Fibroblast of skin of scalp (primary cell): ENCODE data around the gene TSC2.
A peak's percentile ranks its signal among the peaks of the same experiment; 100 is the strongest.
"Not testable (repeated sequence)": the region's sequence is repeated elsewhere in the genome, so short reads cannot be mapped to it uniquely, and the experiment has no call there.

ENCODE experiments used
- DNase-seq: peaks from one replicate; pipeline ENCODE4 v3.0.0-alpha.2; 2013

The TSC2 gene

GRCh38 chr16:2086812-2087747, 39.3 kb downstream of the TSC2 start:
- DNase-seq: no peak

DNA sequence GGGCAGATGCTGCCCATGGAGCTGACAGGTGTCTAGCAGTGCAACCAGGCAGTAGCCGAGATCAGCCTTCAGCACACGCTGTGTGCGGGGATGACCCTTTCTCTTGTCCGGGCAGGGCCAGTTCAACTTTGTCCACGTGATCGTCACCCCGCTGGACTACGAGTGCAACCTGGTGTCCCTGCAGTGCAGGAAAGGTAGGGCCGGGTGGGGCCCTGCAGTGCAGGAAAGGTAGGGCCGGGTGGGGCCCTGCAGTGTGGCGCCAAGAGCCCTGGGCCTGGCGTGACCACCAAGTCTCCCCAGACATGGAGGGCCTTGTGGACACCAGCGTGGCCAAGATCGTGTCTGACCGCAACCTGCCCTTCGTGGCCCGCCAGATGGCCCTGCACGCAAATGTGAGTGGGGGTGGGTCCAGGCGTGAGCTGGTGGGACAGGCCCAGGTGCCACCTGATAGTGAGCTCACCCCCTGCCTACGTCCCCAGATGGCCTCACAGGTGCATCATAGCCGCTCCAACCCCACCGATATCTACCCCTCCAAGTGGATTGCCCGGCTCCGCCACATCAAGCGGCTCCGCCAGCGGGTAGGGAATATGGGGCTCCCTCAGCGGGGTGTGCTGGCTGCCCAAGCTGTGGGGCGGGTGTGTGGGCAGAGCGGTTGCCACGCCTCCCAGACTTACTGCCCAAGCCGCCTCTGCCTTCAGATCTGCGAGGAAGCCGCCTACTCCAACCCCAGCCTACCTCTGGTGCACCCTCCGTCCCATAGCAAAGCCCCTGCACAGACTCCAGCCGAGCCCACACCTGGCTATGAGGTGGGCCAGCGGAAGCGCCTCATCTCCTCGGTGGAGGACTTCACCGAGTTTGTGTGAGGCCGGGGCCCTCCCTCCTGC, 40.2 kb downstream of the TSC2 start:
- DNase-seq: no peak

DNA sequence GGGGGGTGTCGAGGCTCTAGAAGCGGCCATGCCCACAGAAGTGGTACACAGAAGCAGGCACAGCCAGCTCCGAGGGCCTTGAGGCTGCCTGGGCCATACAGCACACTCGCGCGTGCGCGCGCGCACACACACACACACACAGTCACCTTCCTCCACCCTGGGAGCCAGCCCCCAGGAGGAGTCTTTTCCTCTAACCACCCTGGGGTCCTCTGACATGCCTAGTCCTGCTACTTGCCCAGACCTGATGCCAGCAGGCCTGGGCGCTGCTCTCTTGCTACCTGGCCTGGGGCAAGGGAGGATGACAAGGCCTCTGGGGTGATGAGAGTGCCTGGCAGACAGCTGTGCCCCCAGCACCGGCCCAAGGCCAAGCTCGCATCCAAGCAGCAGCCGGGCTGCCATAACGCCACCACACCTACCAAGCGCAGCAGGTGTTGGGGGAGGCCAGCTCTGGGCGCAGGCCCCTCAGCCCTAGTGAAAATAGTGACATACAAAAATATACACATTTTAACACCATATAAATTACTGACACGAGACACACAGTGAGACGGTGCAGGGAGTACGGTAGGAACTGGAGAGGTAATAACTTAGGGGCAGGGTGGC, 41.1 kb downstream of the TSC2 start:
- DNase-seq: no peak

DNA sequence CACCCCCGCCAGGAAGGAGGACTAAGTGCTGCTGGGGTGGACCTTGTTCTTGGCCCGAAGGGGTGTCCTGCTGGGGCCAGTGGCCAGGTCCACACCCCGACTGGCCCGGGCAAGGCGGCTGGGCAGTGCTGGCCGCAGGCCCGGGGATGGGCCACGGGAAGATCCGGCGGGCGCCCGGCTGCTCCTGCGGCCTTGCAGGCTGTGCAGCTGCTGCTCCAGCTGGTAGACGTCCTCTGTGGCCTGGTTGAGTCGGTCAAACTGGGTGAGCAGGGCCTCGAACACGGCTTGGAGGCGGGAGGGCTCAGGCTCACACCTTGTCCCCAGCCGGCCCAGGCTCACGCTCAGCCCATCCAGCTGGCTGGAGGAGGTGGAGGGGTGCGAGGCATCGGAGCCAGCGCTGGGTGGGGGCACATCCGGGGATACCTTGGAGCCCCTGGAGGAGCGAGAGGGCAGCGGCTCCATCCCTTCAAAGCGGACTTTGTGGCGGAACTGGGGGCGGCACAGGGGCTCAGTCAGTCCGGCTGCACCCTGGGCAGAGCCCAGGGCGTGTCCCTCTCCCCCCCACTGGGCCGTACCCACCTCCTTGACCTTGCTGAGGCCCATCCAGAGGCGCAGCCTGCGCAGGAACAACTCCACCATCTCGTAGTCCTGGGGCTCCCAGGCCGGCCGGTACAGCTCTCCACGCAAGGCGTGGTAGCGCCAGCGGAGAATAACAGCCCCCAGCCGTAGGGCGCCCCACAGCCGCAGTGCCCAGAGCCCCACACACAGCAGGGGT, 42.1 kb downstream of the TSC2 start:
- DNase-seq: no peak

GRCh38 chr16:2090481-2090776, 42.6 kb downstream of the TSC2 start:
- DNase-seq: no peak

- DNase-seq: peak; percentile 79
Measured at GRCh38 chr16:2090777-2091546, 43.2 kb downstream of the TSC2 start.

- no peak for DNase-seq
Measured at GRCh38 chr16:2091547-2092255, 43.9 kb downstream of the TSC2 start.

GRCh38 chr16:2092256-2092620, 44.5 kb downstream of the TSC2 start:
- DNase-seq: no peak

DNA sequence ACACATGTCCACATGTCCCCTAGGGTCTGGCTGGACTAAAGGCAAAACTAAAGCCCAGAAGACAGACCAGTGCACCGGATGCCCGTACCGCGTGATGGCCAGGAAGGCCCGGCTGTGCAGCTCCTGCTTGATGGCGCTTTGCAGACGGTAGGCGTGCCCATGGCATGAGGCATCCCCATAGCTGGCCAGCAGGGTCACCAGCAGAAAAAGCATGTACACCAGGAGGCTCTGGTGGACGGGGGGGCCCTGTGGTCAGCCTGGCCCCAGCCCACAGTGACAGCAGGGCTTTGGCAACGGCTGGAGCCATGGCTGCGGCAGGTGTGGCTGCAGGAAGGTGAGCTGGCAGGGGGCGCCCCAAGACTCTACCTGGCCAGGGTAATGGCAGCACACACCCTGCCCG, 45.1 kb downstream of the TSC2 start:
- no peak for DNase-seq

DNA sequence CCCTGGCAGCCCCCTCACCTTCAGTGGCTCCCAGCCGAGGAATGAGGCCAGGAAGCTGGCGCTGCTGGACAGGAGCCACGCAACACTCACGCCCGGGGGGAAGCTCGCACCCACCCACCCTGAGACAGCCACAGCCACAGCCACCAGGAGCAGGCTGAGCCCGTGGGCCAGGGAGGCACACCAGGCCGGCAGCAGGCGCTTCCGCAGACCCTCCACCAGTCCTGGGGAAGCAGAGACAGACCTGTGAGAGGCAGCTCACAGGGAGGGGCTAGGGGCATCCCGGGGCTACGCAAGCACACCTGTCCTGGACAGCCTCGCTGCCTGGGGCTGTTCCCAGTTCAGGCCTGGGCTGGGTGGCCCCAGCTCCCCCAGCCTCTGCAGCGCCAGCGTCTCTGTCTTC, 46.0 kb downstream of the TSC2 start:
- no peak for DNase-seq

GRCh38 chr16:2095315-2095853, 47.6 kb downstream of the TSC2 start:
- DNase-seq: no peak

GRCh38 chr16:2095918-2096582, 48.3 kb downstream of the TSC2 start:
- DNase-seq: no peak

GRCh38 chr16:2096853-2097595, 49.2 kb downstream of the TSC2 start:
- DNase-seq: no peak

DNA sequence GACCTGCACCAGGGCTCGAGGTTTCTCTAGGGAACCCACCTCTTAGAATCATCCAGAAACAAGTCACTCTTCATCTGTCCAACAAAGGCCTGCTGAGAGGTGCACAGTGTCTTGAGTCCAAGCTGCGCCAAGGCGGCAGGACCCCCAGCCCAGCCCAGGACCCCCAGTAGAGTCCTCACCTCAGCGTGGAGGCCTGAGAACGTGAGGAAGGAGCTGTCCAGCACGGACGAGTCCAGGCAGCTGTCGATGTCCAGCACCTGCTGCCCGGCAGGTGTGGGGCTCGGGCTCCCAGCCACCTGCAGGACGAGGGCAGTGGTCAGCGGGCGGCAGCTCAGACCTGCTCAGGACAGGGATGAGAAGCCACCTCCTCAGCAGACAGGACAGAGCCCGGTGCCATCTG, 49.9 kb downstream of the TSC2 start:
- not testable (repeated sequence) for DNase-seq

DNA sequence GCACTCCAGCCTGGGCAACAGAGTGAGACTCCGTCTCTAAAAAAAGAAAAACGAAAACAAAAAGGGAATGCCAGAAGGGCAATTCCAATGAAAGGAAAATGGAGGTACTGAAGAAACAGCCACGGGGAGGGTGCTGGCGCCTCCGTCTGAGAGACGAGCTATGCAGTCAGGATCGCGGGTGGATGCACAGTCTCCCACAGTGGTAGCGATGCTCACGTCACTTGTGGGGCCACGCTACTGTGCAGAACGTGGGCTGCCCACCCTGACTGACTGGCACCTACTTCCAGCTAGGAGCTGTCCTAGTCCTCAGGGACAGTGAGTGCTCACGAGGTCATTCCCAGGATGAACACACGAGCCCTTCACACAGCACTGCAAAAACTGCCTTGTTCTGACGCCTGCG, 53.8 kb downstream of the TSC2 start:
- DNase-seq: not testable (repeated sequence)

DNA sequence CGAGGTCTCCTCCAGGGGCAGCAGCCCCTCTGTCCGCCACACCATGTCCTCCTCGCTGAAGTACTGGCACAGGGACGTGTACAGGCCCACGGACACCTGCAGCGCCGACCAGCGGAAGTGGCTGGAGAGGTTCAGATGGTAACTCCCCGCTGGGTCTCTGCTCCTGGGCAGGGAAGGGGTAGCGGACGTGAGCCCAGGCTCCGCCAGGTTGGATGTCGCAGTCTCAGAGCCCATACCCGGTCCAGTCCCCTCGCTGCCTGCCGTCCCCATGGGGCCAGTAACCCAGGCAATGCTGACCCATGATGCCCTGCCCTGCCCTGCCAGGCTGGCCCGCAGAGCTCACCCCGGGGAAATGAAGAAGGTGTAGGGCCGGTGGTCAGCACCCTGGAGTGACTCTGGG, 54.7 kb downstream of the TSC2 start:
- no peak for DNase-seq

DNA sequence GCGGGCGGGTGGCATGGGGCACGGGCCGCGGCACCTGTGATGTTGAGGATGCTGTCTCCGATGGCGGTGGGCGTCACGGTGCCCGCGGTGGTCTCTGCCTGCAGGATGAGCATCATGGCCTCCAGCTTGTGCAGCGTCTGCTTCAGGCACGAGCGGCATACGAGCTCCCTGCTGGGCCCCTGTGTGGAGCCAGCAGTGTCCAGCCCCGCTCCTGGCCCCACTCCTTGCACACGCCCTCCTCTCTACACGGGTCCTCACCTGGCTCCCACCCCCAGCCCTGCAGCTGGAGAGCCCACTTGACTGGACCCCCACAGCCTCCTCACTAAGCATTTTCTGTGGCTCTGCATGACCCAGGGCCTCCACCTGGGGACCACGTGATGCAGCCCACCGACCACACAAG, 56.7 kb downstream of the TSC2 start:
- DNase-seq: not testable (repeated sequence)

GRCh38 chr16:2105291-2105690, 57.5 kb downstream of the TSC2 start:
- not testable (repeated sequence) for DNase-seq

- not testable (repeated sequence) for DNase-seq
Measured at GRCh38 chr16:2105769-2106168, 58.0 kb downstream of the TSC2 start.
